Measurements from ENCODE around the gene PTPN11.

Gene PTPN11

DNA sequence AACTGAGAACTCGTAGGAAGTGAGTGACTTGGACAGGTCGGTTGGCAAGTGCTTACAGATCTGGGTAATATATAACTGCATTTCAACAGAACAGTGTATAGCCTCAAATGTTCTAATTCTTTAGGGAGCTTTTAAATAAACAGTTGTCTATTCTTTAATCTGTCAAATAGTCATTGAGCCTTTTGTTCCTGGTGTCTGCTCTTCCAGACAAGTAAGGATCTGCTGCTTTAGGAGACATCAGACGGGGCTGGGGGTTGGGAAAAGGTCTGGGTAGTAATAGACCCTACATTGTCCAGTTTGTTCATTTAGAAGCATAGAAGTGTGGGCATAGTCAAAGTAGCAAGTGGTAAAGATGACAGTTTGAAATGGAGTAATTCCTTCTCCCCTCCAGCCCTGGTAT is 2.0 kb downstream of the PTPN11 start:
- no CpG with 5 or more reads among the region's 3 CpGs for WGBS (ENCODE audit: extremely low coverage, insufficient coverage, insufficient read length)

DNA sequence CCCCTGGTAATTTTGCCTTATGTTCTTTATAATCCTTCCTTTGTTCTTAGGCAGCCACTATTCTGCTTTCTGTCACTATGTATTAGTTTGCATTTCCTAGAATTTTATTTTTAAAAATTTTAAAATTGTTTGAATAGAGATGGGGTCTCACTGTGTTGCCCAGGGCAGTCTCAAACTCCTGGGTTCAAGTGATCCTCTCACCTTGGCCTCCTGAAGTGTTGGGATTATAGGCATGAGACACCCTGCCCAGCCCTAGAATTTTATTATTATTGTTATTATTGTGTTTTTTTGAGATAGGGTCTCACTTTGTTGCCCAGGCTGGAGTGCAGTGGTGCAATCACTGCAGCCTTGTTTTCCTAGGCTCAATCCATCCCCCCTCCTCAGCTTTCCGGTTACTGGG is 2.6 kb downstream of the PTPN11 start:
- Histone ChIP-seq H2BK5ac (ENCODE audit: low read depth, low read length, poor library complexity) (no peak overlapping the region), H3K9ac (ENCODE audit: low read length) (no peak overlapping the region), H4K91ac (ENCODE audit: low read depth, low read length) (no peak overlapping the region), H3K27ac (ENCODE audit: low read depth, low read length) (no peak overlapping the region), H3K79me2 (ENCODE audit: control insufficient read depth, insufficient read depth, low read length, poor library complexity) (peaks cover 17% of the 10 kb centered on the region), H3K79me1 (ENCODE audit: low read length) (peaks cover 11% of the 10 kb centered on the region), H2AK5ac (ENCODE audit: low read length) (no peak overlapping the region), H3K23ac (ENCODE audit: low read length) (no peak overlapping the region), H3K27me3 (ENCODE audit: insufficient read depth, low read length) (no peaks in the 10 kb centered on the region), H3K4me1 (ENCODE audit: control insufficient read depth in 1 of 2, insufficient read depth in 2 of 2, low read length in 2 of 2) (peaks cover 0 to 4% of the 10 kb centered on the region in 2 experiments), H4K8ac (ENCODE audit: low read depth, low read length) (no peak overlapping the region), H4K12ac (ENCODE audit: low read depth, low read length) (no peak overlapping the region), H3K18ac (ENCODE audit: low read length) (no peak overlapping the region), H2BK120ac (ENCODE audit: insufficient read depth, low read length, poor library complexity) (no peak overlapping the region), H3K4me2 (ENCODE audit: low read length) (no peak overlapping the region), H3K4me3 (ENCODE audit: low read depth, low read length) (no peak overlapping the region), H3K36me3 (ENCODE audit: control insufficient read depth in 1 of 2, insufficient read depth in 2 of 2, low read length in 2 of 2) (peaks cover 0 to 3% of the 10 kb centered on the region in 2 experiments), H2AFZ (ENCODE audit: insufficient read depth, low read length, poor library complexity) (no peak overlapping the region), H3K14ac (ENCODE audit: low read length) (no peak overlapping the region), H3K9me3 (ENCODE audit: insufficient read depth, low read depth, low read length) (no peaks in the 10 kb centered on the region), H3K4ac (ENCODE audit: low read depth, low read length) (peak overlapping the region; percentile 47), H2BK12ac (ENCODE audit: low read length) (no peak overlapping the region)
- no peak for DNase-seq
- WGBS (ENCODE audit: extremely low coverage, insufficient coverage, insufficient read length), result no CpG with 5 or more reads among the region's 1 CpG

More for the DNA sequence above, 2.0 kb downstream of the PTPN11 start:
- H3K4ac ChIP-seq (ENCODE audit: low read depth, low read length), result peak overlapping the region; percentile 90
- H3K23ac ChIP-seq (ENCODE audit: low read length), result no peak overlapping the region
- no peak overlapping the region for H4K8ac ChIP-seq (ENCODE audit: low read depth, low read length)
- H3K79me2 ChIP-seq (ENCODE audit: control insufficient read depth, insufficient read depth, low read length, poor library complexity), result peaks cover 17% of the 10 kb centered on the region
- H3K36me3 ChIP-seq (ENCODE audit: control insufficient read depth in 1 of 2, insufficient read depth in 2 of 2, low read length in 2 of 2), result peaks cover 0 to 2% of the 10 kb centered on the region in 2 experiments
- no peak overlapping the region for H2AFZ ChIP-seq (ENCODE audit: insufficient read depth, low read length, poor library complexity)
- peaks cover 0 to 4% of the 10 kb centered on the region in 2 experiments for H3K4me1 ChIP-seq (ENCODE audit: control insufficient read depth in 1 of 2, insufficient read depth in 2 of 2, low read length in 2 of 2)
- H3K27me3 ChIP-seq (ENCODE audit: insufficient read depth, low read length), result no peaks in the 10 kb centered on the region
- H4K12ac ChIP-seq (ENCODE audit: low read depth, low read length), result no peak overlapping the region
- no peak overlapping the region for H4K91ac ChIP-seq (ENCODE audit: low read depth, low read length)
- H3K4me2 ChIP-seq (ENCODE audit: low read length), result peak overlapping the region; percentile 28
- H2AK5ac ChIP-seq (ENCODE audit: low read length), result no peak overlapping the region
- no peak overlapping the region for H2BK12ac ChIP-seq (ENCODE audit: low read length)
- H3K18ac ChIP-seq (ENCODE audit: low read length), result no peak overlapping the region
- H3K9ac ChIP-seq (ENCODE audit: low read length), result no peak overlapping the region
- no peaks in the 10 kb centered on the region for H3K9me3 ChIP-seq (ENCODE audit: insufficient read depth, low read depth, low read length)
- no peak overlapping the region for H3K14ac ChIP-seq (ENCODE audit: low read length)
- H3K27ac ChIP-seq (ENCODE audit: low read depth, low read length), result no peak overlapping the region
- DNase-seq, result no peak
- H2BK5ac ChIP-seq (ENCODE audit: low read depth, low read length, poor library complexity), result no peak overlapping the region
- peaks cover 11% of the 10 kb centered on the region for H3K79me1 ChIP-seq (ENCODE audit: low read length)
- no peak overlapping the region for H3K4me3 ChIP-seq (ENCODE audit: low read depth, low read length)
- H2BK120ac ChIP-seq (ENCODE audit: insufficient read depth, low read length, poor library complexity), result no peak overlapping the region

DNA sequence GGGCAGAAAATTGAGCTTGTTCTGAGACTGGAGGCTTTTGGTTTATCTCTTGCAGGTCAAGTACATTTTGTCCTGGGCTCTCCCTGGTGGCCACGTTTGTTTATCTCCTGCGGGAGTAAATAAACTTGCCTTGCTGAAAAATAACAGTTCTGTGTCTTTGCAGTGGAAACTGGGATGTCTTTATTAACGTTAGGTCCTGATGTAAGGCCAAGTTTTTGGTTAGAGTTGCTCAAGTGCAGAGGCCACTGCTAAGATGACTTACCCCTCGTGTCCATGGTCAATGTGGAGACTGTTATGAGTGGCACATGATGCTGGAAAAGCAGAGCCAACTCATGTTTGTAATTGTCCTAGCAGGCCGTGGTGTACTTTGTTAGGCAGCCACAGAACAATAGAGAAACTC is 3.8 kb downstream of the PTPN11 start:
- H3K27ac ChIP-seq (ENCODE audit: low read depth, low read length), result no peak overlapping the region
- H4K12ac ChIP-seq (ENCODE audit: low read depth, low read length), result no peak overlapping the region

DNA sequence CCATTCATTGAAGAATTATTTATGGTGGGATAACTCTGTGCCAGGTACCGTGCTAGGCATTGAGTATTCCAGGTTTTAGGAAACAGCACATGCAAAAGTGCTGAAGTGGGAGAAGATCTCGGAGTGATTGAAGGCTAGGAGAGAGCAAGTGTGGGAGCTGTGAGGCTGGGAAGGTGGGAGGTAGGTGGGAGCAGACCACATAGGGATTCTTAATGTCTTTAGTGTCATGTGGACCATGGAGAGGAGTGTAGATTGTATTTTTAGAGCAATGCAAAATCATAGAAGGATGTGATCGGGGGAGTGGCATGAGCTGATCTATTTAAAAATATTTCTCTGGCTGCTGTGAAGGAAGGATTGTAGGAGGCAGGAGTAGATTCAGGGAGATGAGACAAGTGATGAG is 5.4 kb downstream of the PTPN11 start:
- H3K4me1 ChIP-seq (ENCODE audit: control insufficient read depth in 1 of 2, insufficient read depth in 2 of 2, low read length in 2 of 2), result no peaks in the 10 kb centered on the region
- DNase-seq, result no peak
- no peak overlapping the region for H4K91ac ChIP-seq (ENCODE audit: low read depth, low read length)
- H3K27ac ChIP-seq (ENCODE audit: low read depth, low read length), result no peak overlapping the region
- no peak overlapping the region for H2BK5ac ChIP-seq (ENCODE audit: low read depth, low read length, poor library complexity)
- H3K79me1 ChIP-seq (ENCODE audit: low read length), result peaks cover 5% of the 10 kb centered on the region
- H2AFZ ChIP-seq (ENCODE audit: insufficient read depth, low read length, poor library complexity), result no peak overlapping the region
- H2BK12ac ChIP-seq (ENCODE audit: low read length), result no peak overlapping the region
- no peak overlapping the region for H4K12ac ChIP-seq (ENCODE audit: low read depth, low read length)
- H2AK5ac ChIP-seq (ENCODE audit: low read length), result no peak overlapping the region
- peaks cover 0 to 3% of the 10 kb centered on the region in 2 experiments for H3K36me3 ChIP-seq (ENCODE audit: control insufficient read depth in 1 of 2, insufficient read depth in 2 of 2, low read length in 2 of 2)
- no peak overlapping the region for H2BK120ac ChIP-seq (ENCODE audit: insufficient read depth, low read length, poor library complexity)
- no peak overlapping the region for H3K4me2 ChIP-seq (ENCODE audit: low read length)
- H3K4ac ChIP-seq (ENCODE audit: low read depth, low read length), result peak overlapping the region; percentile 71
- no peak overlapping the region for H3K18ac ChIP-seq (ENCODE audit: low read length)
- H3K9ac ChIP-seq (ENCODE audit: low read length), result no peak overlapping the region
- WGBS (ENCODE audit: extremely low coverage, insufficient coverage, insufficient read length), result no CpG with 5 or more reads among the region's 3 CpGs
- no peaks in the 10 kb centered on the region for H3K9me3 ChIP-seq (ENCODE audit: insufficient read depth, low read depth, low read length)
- H3K23ac ChIP-seq (ENCODE audit: low read length), result no peak overlapping the region
- H3K79me2 ChIP-seq (ENCODE audit: control insufficient read depth, insufficient read depth, low read length, poor library complexity), result peaks cover 11% of the 10 kb centered on the region
- no peak overlapping the region for H3K4me3 ChIP-seq (ENCODE audit: low read depth, low read length)
- no peak overlapping the region for H4K8ac ChIP-seq (ENCODE audit: low read depth, low read length)
- no peaks in the 10 kb centered on the region for H3K27me3 ChIP-seq (ENCODE audit: insufficient read depth, low read length)
- no peak overlapping the region for H3K14ac ChIP-seq (ENCODE audit: low read length)

More for the DNA sequence above, 3.8 kb downstream of the PTPN11 start:
- Histone ChIP-seq H3K4ac (ENCODE audit: low read depth, low read length) (peak overlapping the region; percentile 90), H3K4me3 (ENCODE audit: low read depth, low read length) (no peak overlapping the region), H2AK5ac (ENCODE audit: low read length) (no peak overlapping the region), H3K79me2 (ENCODE audit: control insufficient read depth, insufficient read depth, low read length, poor library complexity) (peaks cover 17% of the 10 kb centered on the region), H3K9ac (ENCODE audit: low read length) (no peak overlapping the region), H3K79me1 (ENCODE audit: low read length) (peaks cover 11% of the 10 kb centered on the region), H3K36me3 (ENCODE audit: control insufficient read depth in 1 of 2, insufficient read depth in 2 of 2, low read length in 2 of 2) (peaks cover 0 to 3% of the 10 kb centered on the region in 2 experiments), H3K23ac (ENCODE audit: low read length) (no peak overlapping the region), H2AFZ (ENCODE audit: insufficient read depth, low read length, poor library complexity) (no peak overlapping the region), H4K91ac (ENCODE audit: low read depth, low read length) (no peak overlapping the region), H3K9me3 (ENCODE audit: insufficient read depth, low read depth, low read length) (no peaks in the 10 kb centered on the region), H2BK120ac (ENCODE audit: insufficient read depth, low read length, poor library complexity) (no peak overlapping the region), H3K18ac (ENCODE audit: low read length) (no peak overlapping the region), H2BK5ac (ENCODE audit: low read depth, low read length, poor library complexity) (no peak overlapping the region), H4K8ac (ENCODE audit: low read depth, low read length) (no peak overlapping the region), H3K14ac (ENCODE audit: low read length) (no peak overlapping the region), H3K27me3 (ENCODE audit: insufficient read depth, low read length) (no peaks in the 10 kb centered on the region), H3K4me1 (ENCODE audit: control insufficient read depth in 1 of 2, insufficient read depth in 2 of 2, low read length in 2 of 2) (peaks cover 0 to 4% of the 10 kb centered on the region in 2 experiments), H2BK12ac (ENCODE audit: low read length) (no peak overlapping the region), H3K4me2 (ENCODE audit: low read length) (no peak overlapping the region)
- WGBS (ENCODE audit: extremely low coverage, insufficient coverage, insufficient read length), result no CpG with 5 or more reads among the region's 5 CpGs
- no peak for DNase-seq

Measured in trophoblast cell (in vitro differentiated cells and primary cell).